A673 (cell line): ENCODE data around the gene DOCK4.

Experiments
- EZH2 ChIP-seq: fragments of 200-600 bp; sonication (generic); IDR thresholded peaks from 2 replicates; pipeline ENCODE4 v1.6.1; 2017; ENCODE audit warnings: borderline replicate concordance, low read depth, mild to moderate bottlenecking, mixed read lengths, antibody characterized with exemption, low read length; ENCODE audit not compliant: poor library complexity, severe bottlenecking
- TF ChIP-seq, protein P1 (sequence below): fragments of 300-800, 200-600 bp; sonication (generic); conservative IDR thresholded peaks from 2 replicates; pipeline ENCODE4 v1.5.1; 2017; ENCODE audit warnings: low read depth, mild to moderate bottlenecking, antibody characterized with exemption, low read length, moderate library complexity, mixed read lengths

DNA sequence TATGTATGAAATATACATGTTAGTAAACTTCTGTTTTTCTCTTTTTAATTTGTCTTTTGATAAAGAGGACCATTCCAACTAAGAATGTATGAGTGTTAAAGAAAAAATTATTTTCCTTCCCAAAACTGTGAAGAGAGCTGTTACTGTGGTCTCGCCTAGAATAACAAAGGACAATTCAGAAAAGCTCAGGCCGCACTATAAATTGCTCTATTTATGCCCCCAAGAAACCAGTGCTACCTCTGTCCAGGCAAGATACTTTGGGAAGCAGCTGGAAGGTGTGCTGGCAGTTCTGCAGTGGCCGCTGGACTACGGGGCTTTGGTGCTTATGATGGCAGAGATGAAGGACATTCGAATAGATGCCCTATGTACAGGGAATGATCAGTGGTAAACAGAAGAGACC is 252.1 kb downstream of the DOCK4 start:
- TF ChIP-seq, protein P1, sequence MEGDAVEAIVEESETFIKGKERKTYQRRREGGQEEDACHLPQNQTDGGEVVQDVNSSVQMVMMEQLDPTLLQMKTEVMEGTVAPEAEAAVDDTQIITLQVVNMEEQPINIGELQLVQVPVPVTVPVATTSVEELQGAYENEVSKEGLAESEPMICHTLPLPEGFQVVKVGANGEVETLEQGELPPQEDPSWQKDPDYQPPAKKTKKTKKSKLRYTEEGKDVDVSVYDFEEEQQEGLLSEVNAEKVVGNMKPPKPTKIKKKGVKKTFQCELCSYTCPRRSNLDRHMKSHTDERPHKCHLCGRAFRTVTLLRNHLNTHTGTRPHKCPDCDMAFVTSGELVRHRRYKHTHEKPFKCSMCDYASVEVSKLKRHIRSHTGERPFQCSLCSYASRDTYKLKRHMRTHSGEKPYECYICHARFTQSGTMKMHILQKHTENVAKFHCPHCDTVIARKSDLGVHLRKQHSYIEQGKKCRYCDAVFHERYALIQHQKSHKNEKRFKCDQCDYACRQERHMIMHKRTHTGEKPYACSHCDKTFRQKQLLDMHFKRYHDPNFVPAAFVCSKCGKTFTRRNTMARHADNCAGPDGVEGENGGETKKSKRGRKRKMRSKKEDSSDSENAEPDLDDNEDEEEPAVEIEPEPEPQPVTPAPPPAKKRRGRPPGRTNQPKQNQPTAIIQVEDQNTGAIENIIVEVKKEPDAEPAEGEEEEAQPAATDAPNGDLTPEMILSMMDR: no peak
- no peak for TF ChIP-seq EZH2
